Hepatocyte (in vitro differentiated cells): ENCODE results near the gene PCDHGA8.

Source experiments
- EZH2phosphoT487 ChIP-seq: fragments of 200-600 bp; sonication (generic); IDR thresholded peaks from one replicate; pipeline ENCODE4 v1.6.1; 2018; ENCODE audit warnings: antibody characterized with exemption, mild to moderate bottlenecking, low read depth, moderate library complexity; ENCODE audit not compliant: unreplicated experiment, severe bottlenecking
- TF ChIP-seq, protein P1 (sequence below): fragments of 200-600 bp; sonication (generic); IDR thresholded peaks from 2 replicates; pipeline ENCODE4 v1.5.1; 2016; ENCODE audit warnings: antibody characterized with exemption, mild to moderate bottlenecking; ENCODE audit not compliant: poor library complexity

DNA sequence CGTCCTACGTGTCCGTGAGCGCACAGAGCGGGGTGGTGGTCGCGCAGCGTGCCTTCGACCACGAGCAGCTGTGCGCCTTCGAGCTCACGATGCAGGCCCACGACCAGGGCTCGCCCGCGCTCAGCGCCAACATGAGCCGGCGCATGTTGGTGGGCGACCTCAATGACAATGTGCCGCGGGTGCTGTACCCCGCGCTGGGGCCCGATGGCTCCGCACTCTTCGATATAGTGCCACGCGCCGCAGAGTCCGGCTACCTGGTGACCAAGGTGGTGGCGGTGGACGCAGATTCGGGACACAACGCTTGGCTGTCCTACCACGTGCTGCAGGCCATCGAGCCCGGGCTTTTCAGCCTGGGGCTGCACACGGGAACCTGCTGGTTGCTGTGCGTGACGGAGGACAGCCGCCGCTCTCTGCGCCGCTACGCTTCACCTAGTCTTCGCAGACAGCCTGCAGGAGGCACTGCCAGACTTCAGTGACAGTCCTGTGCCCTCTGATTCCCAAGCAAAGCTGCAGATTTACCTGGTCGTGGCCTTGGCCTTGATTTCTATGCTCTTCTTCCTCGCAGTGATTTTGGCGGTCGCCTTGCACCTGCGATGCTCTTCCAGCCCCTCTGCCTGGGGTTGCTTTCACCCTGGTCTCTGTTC lies 35.5 kb downstream of the PCDHGA8 start:
- TF ChIP-seq, protein P1, sequence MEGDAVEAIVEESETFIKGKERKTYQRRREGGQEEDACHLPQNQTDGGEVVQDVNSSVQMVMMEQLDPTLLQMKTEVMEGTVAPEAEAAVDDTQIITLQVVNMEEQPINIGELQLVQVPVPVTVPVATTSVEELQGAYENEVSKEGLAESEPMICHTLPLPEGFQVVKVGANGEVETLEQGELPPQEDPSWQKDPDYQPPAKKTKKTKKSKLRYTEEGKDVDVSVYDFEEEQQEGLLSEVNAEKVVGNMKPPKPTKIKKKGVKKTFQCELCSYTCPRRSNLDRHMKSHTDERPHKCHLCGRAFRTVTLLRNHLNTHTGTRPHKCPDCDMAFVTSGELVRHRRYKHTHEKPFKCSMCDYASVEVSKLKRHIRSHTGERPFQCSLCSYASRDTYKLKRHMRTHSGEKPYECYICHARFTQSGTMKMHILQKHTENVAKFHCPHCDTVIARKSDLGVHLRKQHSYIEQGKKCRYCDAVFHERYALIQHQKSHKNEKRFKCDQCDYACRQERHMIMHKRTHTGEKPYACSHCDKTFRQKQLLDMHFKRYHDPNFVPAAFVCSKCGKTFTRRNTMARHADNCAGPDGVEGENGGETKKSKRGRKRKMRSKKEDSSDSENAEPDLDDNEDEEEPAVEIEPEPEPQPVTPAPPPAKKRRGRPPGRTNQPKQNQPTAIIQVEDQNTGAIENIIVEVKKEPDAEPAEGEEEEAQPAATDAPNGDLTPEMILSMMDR = no peak
- no peak for TF ChIP-seq EZH2phosphoT487
